Measurements from ENCODE around the gene NR4A2. TPM values are rescaled to one million over a fixed set of nuclear protein-coding genes. Genes with fewer than 3 reads are reported as not detected.

Gene NR4A2
- total and polyA plus RNA-seq, 2 donors (not counting 3 experiments of a cell fraction or from before 2014, with no cell fraction given), result 1.0 to 1.9 TPM

DNA sequence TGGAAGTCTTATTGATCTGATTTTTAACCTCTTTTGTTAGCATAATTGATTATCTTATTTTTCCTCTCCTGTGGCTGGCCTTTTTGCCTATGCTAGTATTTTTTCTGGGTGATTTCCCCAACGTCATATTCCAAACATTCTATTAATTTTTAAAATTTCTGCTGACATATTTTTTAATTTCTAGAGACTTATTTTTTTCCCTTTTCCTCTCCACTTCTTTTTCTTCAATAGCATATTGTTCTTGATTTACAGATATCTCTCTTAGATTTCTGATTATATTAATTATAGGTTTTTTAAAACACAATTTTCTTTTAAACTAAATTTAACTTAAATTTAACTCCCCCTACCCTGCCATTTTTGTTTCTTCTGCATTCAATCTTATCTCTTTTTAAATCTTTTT is 47.2 kb upstream of the NR4A2 start:
- FAIRE-seq, result no peak
- H3K36me3 ChIP-seq (ENCODE audit: control insufficient read depth in 2 of 2, extremely low read depth in 1 of 2, insufficient read depth in 2 of 2, low read length in 2 of 2), result no peaks in the 10 kb centered on the region
- no peak overlapping the region for H3K9ac ChIP-seq (replicated peaks; ENCODE audit: extremely low read depth, insufficient read depth, low read length)
- H3K27me3 ChIP-seq (ENCODE audit: control insufficient read depth in 2 of 2, insufficient read depth in 2 of 2, low read length in 2 of 2), result peaks cover 6 to 13% of the 10 kb centered on the region in 2 experiments
- no peaks in the 10 kb centered on the region for H3K9me1 ChIP-seq (replicated peaks; ENCODE audit: control insufficient read depth, extremely low read depth, insufficient read depth, low read length)
- no peaks in the 10 kb centered on the region for H3K79me2 ChIP-seq (ENCODE audit: control insufficient read depth, insufficient read depth, low read length)
- TF ChIP-seq MYC (IDR thresholded peaks at IDR 0.05; ENCODE audit: low read depth, low read length) (no peak), JUN (IDR thresholded peaks at IDR 0.05; ENCODE audit: borderline replicate concordance, insufficient read depth, insufficient read length, low read depth) (no peak), FOS (IDR thresholded peaks at IDR 0.05; ENCODE audit: borderline replicate concordance, insufficient read depth, low read length) (no peak)
- TF ChIP-seq, protein P1, sequence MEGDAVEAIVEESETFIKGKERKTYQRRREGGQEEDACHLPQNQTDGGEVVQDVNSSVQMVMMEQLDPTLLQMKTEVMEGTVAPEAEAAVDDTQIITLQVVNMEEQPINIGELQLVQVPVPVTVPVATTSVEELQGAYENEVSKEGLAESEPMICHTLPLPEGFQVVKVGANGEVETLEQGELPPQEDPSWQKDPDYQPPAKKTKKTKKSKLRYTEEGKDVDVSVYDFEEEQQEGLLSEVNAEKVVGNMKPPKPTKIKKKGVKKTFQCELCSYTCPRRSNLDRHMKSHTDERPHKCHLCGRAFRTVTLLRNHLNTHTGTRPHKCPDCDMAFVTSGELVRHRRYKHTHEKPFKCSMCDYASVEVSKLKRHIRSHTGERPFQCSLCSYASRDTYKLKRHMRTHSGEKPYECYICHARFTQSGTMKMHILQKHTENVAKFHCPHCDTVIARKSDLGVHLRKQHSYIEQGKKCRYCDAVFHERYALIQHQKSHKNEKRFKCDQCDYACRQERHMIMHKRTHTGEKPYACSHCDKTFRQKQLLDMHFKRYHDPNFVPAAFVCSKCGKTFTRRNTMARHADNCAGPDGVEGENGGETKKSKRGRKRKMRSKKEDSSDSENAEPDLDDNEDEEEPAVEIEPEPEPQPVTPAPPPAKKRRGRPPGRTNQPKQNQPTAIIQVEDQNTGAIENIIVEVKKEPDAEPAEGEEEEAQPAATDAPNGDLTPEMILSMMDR (IDR thresholded peaks at IDR 0.05; ENCODE audit: extremely low read depth in 1 of 2, insufficient read depth in 1 of 2, low read depth in 1 of 2, low read length in 2 of 2), result no peak
- H3K4me3 ChIP-seq (replicated peaks in 1 of 3; ENCODE audit: insufficient read depth in 1 of 3, low read depth in 1 of 3, low read length in 3 of 3), result no peak overlapping the region
- no peak overlapping the region for H3K4me2 ChIP-seq (ENCODE audit: insufficient read depth, low read length)
- H3K27ac ChIP-seq (ENCODE audit: insufficient read depth, low read depth, low read length), result no peak overlapping the region
- BruUV-seq (replicated peaks), result no TSS peak
- H2AFZ ChIP-seq (ENCODE audit: low read depth, low read length), result no peak overlapping the region
- H3K9me3 ChIP-seq (replicated peaks; ENCODE audit: control insufficient read depth, insufficient read depth, low read length), result no peaks in the 10 kb centered on the region
- dilution Hi-C loops (cut with MboI; ENCODE audit: extremely low pct_ligation_motif_present, low sequenced_read_pairs) (no loop called here), intact Hi-C loops (cut with micrococcal nuclease) (no loop called here)
- no peaks in the 10 kb centered on the region for H3K4me1 ChIP-seq (ENCODE audit: control insufficient read depth, extremely low read depth, insufficient read depth, low read length)
- CTCF ChIA-PET, result no interaction called here
- POLR2A ChIA-PET, result no interaction called here
- H4K20me1 ChIP-seq (replicated peaks; ENCODE audit: control insufficient read depth, extremely low read depth, insufficient read depth, low read length), result no peaks in the 10 kb centered on the region
- DNase-seq (ENCODE audit: low read depth, low spot score), result no peak

DNA sequence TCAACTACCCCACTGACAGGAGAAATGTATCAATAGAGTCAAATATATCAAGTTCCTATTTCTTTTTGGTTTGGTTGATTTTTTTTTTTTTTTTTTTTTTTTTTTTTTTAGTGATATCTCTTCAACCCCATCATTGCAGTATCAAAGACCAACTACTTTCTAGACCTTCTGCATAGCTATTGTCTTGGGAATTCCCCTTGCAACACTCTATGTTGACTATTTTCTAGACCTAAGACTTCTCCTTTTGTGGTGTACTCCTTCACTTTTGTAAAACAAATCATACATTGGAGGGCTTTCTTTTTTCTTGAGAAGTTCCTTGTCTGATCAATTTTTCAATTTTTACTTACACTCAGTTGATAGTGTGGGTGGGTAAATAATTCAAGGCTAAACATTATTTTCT is 46.5 kb upstream of the NR4A2 start:
- CTCF ChIA-PET, result no interaction called here
- no TSS peak for BruUV-seq (replicated peaks)
- dilution Hi-C loops (cut with MboI; ENCODE audit: extremely low pct_ligation_motif_present, low sequenced_read_pairs), result no loop called here

More for the DNA sequence above, 46.5 kb upstream of the NR4A2 start:
- no peaks in the 10 kb centered on the region for H3K9me3 ChIP-seq (replicated peaks; ENCODE audit: control insufficient read depth, insufficient read depth, low read length)
- DNase-seq (ENCODE audit: low read depth, low spot score) (no peak), FAIRE-seq (no peak)
- H3K4me2 ChIP-seq (ENCODE audit: insufficient read depth, low read length), result no peak overlapping the region
- POLR2A ChIA-PET, result no interaction called here
- no peaks in the 10 kb centered on the region for H3K9me1 ChIP-seq (replicated peaks; ENCODE audit: control insufficient read depth, extremely low read depth, insufficient read depth, low read length)
- no peak overlapping the region for H3K4me3 ChIP-seq (replicated peaks in 1 of 3; ENCODE audit: insufficient read depth in 1 of 3, low read depth in 1 of 3, low read length in 3 of 3)
- no peaks in the 10 kb centered on the region for H3K79me2 ChIP-seq (ENCODE audit: control insufficient read depth, insufficient read depth, low read length)
- no peak overlapping the region for H3K27ac ChIP-seq (ENCODE audit: insufficient read depth, low read depth, low read length)
- H2AFZ ChIP-seq (ENCODE audit: low read depth, low read length), result no peak overlapping the region
- H3K27me3 ChIP-seq (ENCODE audit: control insufficient read depth in 2 of 2, insufficient read depth in 2 of 2, low read length in 2 of 2), result peaks cover 6 to 12% of the 10 kb centered on the region in 2 experiments
- no peaks in the 10 kb centered on the region for H3K36me3 ChIP-seq (ENCODE audit: control insufficient read depth in 2 of 2, extremely low read depth in 1 of 2, insufficient read depth in 2 of 2, low read length in 2 of 2)
- no peak for TF ChIP-seq MYC (IDR thresholded peaks at IDR 0.05; ENCODE audit: low read depth, low read length)
- no peak for TF ChIP-seq EZH2 (IDR thresholded peaks at IDR 0.05; ENCODE audit: borderline replicate concordance, low read depth, low read length, severe bottlenecking)
- TF ChIP-seq GATA2 (IDR thresholded peaks at IDR 0.05; ENCODE audit: insufficient read depth, insufficient read length, low read depth, low read length), result no peak
- TF ChIP-seq JUN (IDR thresholded peaks at IDR 0.05; ENCODE audit: borderline replicate concordance, insufficient read depth, insufficient read length, low read depth), result no peak
- TF ChIP-seq, protein P1 (IDR thresholded peaks at IDR 0.05; ENCODE audit: extremely low read depth in 1 of 2, insufficient read depth in 1 of 2, low read depth in 1 of 2, low read length in 2 of 2), result no peak
- TF ChIP-seq FOS (IDR thresholded peaks at IDR 0.05; ENCODE audit: borderline replicate concordance, insufficient read depth, low read length), result no peak
- TF ChIP-seq POLR2AphosphoS5 (IDR thresholded peaks at IDR 0.05; ENCODE audit: insufficient read depth, low read depth, low read length), result no peak
- TF ChIP-seq, protein P2, sequence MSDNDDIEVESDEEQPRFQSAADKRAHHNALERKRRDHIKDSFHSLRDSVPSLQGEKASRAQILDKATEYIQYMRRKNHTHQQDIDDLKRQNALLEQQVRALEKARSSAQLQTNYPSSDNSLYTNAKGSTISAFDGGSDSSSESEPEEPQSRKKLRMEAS (IDR thresholded peaks at IDR 0.05; ENCODE audit: insufficient read depth, insufficient read length), result no peak
- no peak for TF ChIP-seq POLR2A (IDR thresholded peaks at IDR 0.05; ENCODE audit: low read depth, low read length)
- no peaks in the 10 kb centered on the region for H4K20me1 ChIP-seq (replicated peaks; ENCODE audit: control insufficient read depth, extremely low read depth, insufficient read depth, low read length)
- no peaks in the 10 kb centered on the region for H3K4me1 ChIP-seq (ENCODE audit: control insufficient read depth, extremely low read depth, insufficient read depth, low read length)
- intact Hi-C loops (cut with micrococcal nuclease), result no loop called here
- no peak overlapping the region for H3K9ac ChIP-seq (replicated peaks; ENCODE audit: extremely low read depth, insufficient read depth, low read length)

All from endothelial cell of umbilical vein (primary cell).